GM13977 (cell line): ENCODE measurements around the gene FDX2.

Experiments
- DNase-seq: peaks from one replicate; pipeline ENCODE4 v3.0.0; 2012; ENCODE audit warnings: low spot score
- CTCF ChIP-seq: IDR thresholded peaks from 2 replicates; pipeline ENCODE4 v1.5.1; 2012; ENCODE audit warnings: mild to moderate bottlenecking, control low read depth; ENCODE audit not compliant: insufficient read depth; ENCODE audit errors: extremely low read depth, missing control alignments
- in situ Hi-C: fragments of 300-500 bp; cut with MboI; formaldehyde crosslinking; loops from one replicate; pipeline ENCODE4 v1.12.0; 2022; ENCODE audit warnings: low sequenced_read_pairs, low pct_unique_long_range_greater_than_20kb, mixed read lengths, inconsistent platforms; ENCODE audit not compliant: unreplicated experiment

FDX2 gene

GRCh38 chr19:10260141-10260584 lies 55.7 kb downstream of the FDX2 start:
- no peak for TF ChIP-seq CTCF
- DNase-seq = no peak
- in situ Hi-C loops = loop anchor here (25.0 kb wide), 1 partner anchor 323 kb away; the partner anchor contains the start of gene OLFM2
